GM23338 (cell line): ENCODE data around the gene APH1A. TPM values are rescaled to one million over a fixed set of nuclear protein-coding genes. Genes with fewer than 3 reads are reported as not detected.

Source experiments
- ATAC-seq: fragments of 200-7000 bp; cut with Tn5 transposase; 3 replicates; pipeline ENCODE4 v1.9.1; 2020
- DNase-seq: peaks from one replicate; pipeline ENCODE4 v3.0.0-alpha.2; 2015; ENCODE audit warnings: low spot score
- H2AFZ ChIP-seq: fragments of 200-600 bp; sonication (generic); 2 replicates; pipeline ENCODE4 v1.8.0; 2016; ENCODE audit warnings: antibody characterized with exemption, mild to moderate bottlenecking, moderate library complexity
- H3F3A ChIP-seq: fragments of 200-600 bp; sonication (generic); replicated peaks from 2 replicates; pipeline ENCODE4 v1.8.0; 2017; ENCODE audit warnings: antibody characterized with exemption, mixed run types, low read depth
- H3K27ac ChIP-seq: fragments of 200-600 bp; sonication (generic); 2 replicates; pipeline ENCODE4 v1.6.1; 2016; ENCODE audit warnings: low read depth
- H3K27me3 ChIP-seq: fragments of 200-600 bp; sonication (generic); 2 replicates; pipeline ENCODE4 v1.8.0; 2016; ENCODE audit warnings: mild to moderate bottlenecking, mixed run types, moderate library complexity; ENCODE audit not compliant: insufficient read depth
- H3K36me3 ChIP-seq: fragments of 200-600 bp; sonication (generic); 2 replicates; pipeline ENCODE4 v1.8.0; 2016; ENCODE audit warnings: mild to moderate bottlenecking; ENCODE audit not compliant: insufficient read depth
- H3K4me1 ChIP-seq: fragments of 200-600 bp; sonication (generic); 2 replicates; pipeline ENCODE4 v1.8.0; 2016; ENCODE audit warnings: mild to moderate bottlenecking, moderate library complexity; ENCODE audit not compliant: insufficient read depth
- H3K4me2 ChIP-seq: fragments of 200-600 bp; sonication (generic); 2 replicates; pipeline ENCODE4 v1.7.1; 2017; ENCODE audit warnings: mixed run types
- H3K4me3 ChIP-seq: fragments of 200-600 bp; sonication (generic); 2 replicates; pipeline ENCODE4 v1.6.1; 2016; ENCODE audit warnings: mixed run types
- H3K79me2 ChIP-seq: fragments of 200-600 bp; sonication (generic); replicated peaks from 2 replicates; pipeline ENCODE4 v1.8.0; 2017; ENCODE audit warnings: mild to moderate bottlenecking; ENCODE audit not compliant: insufficient read depth
- H3K9me2 ChIP-seq: fragments of 200-600 bp; sonication (generic); 2 replicates; pipeline ENCODE4 v1.8.0; 2017; ENCODE audit not compliant: insufficient read depth
- H4K20me1 ChIP-seq: fragments of 200-600 bp; sonication (generic); replicated peaks from 2 replicates; pipeline ENCODE4 v1.8.0; 2017; ENCODE audit warnings: mild to moderate bottlenecking; ENCODE audit not compliant: insufficient read depth
- H3K27ac Mint-ChIP-seq: 2 replicates; pipeline ENCODE4 v1.8.0; 2020; ENCODE audit warnings: inconsistent platforms, mild to moderate bottlenecking, moderate library complexity, mixed read lengths
- H3K27me3 Mint-ChIP-seq: 3 replicates; pipeline ENCODE4 v1.8.0; 2022; ENCODE audit warnings: low read depth, mild to moderate bottlenecking, moderate library complexity, mixed read lengths, inconsistent platforms; ENCODE audit not compliant: insufficient read depth, poor library complexity
- H3K36me3 Mint-ChIP-seq: 3 replicates; pipeline ENCODE4 v1.8.0; 2021; ENCODE audit warnings: low read depth, mild to moderate bottlenecking, inconsistent platforms, moderate library complexity, mixed read lengths
- H3K4me1 Mint-ChIP-seq: 3 replicates; pipeline ENCODE4 v1.8.0; 2020; ENCODE audit warnings: mild to moderate bottlenecking, inconsistent platforms, mixed read lengths
- H3K4me3 Mint-ChIP-seq: 3 replicates; pipeline ENCODE4 v1.8.0; 2021; ENCODE audit warnings: moderate library complexity, mild to moderate bottlenecking, inconsistent platforms, mixed read lengths
- H3K9me3 Mint-ChIP-seq: 3 replicates; pipeline ENCODE4 v1.8.0; 2020; ENCODE audit warnings: moderate library complexity, mild to moderate bottlenecking, inconsistent platforms, mixed read lengths
- CREB1 ChIP-seq: fragments of 250-450 bp; sonication (Bioruptor Pico); IDR thresholded peaks from 2 replicates; pipeline ENCODE4 v1.5.0; 2020; ENCODE audit warnings: low read depth, mild to moderate bottlenecking, moderate library complexity
- EZH2phosphoT487 ChIP-seq: fragments of 200-600 bp; sonication (generic); IDR thresholded peaks from one replicate; pipeline ENCODE4 v1.8.1; 2018; ENCODE audit warnings: antibody characterized with exemption; ENCODE audit not compliant: unreplicated experiment
- JUNB ChIP-seq: IDR thresholded peaks from one replicate; pipeline ENCODE4 v1.6.1; 2016; ENCODE audit warnings: antibody characterized with exemption; ENCODE audit not compliant: unreplicated experiment
- NANOG ChIP-seq: IDR thresholded peaks from 2 replicates; pipeline ENCODE4 v1.6.1; 2016; ENCODE audit warnings: antibody characterized with exemption, borderline replicate concordance
- POLR2AphosphoS5 ChIP-seq: IDR thresholded peaks from 2 replicates; pipeline ENCODE4 v1.6.1; 2016; ENCODE audit warnings: antibody characterized with exemption, low read depth
- polyA plus RNA-seq: library from polyadenylated mRNA; unstranded; fragments of >200 nt; fragmentation: Nextera tagmentation; extraction: Ambion mirVana; gene quantifications from 2 replicates; pipeline ENCODE4 v1.2.1, GENCODE V29; 2016
- total RNA-seq: library from RNA; depleted of rRNA; stranded (reverse); fragments of >200 nt; shearing (Covaris generic); gene quantifications from 2 replicates; pipeline ENCODE4 v1.2.3, GENCODE V29; 2014
- TF ChIP-seq, protein P1 (sequence below): fragments of 250-450 bp; sonication (Bioruptor Pico); IDR thresholded peaks from 2 replicates; pipeline ENCODE4 v1.5.0; 2020; ENCODE audit warnings: mild to moderate bottlenecking, moderate library complexity
- TF ChIP-seq, protein P2 (sequence below): IDR thresholded peaks from 2 replicates; pipeline ENCODE4 v1.6.1; 2016; ENCODE audit warnings: antibody characterized with exemption
- TF ChIP-seq, protein P3 (sequence below): IDR thresholded peaks from one replicate; pipeline ENCODE4 v1.6.1; 2018; ENCODE audit warnings: antibody characterized with exemption; ENCODE audit not compliant: unreplicated experiment

The APH1A gene
- total and polyA plus RNA-seq, 2 experiments from 2014 or later = 17.7 to 82.7 TPM

DNA sequence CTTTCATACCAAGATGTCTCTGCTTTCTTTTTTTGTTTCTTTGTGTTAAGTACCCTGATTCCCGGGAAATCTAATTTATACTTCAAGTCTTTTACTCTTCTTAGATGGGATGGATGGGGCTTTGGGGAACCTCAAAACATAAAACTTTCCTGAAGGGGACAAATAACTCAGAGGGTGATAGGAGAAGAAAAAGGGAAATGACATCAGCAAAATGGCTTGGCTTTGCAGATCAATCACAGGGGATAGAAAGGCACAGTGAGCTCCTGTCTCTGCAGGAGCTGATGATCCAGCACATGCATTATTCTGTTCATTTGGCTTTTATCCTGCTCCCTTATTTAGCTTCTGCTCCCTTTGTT, 12.6 kb downstream of the APH1A start:
- no peaks in the 10 kb centered on the region for H3K9me2 ChIP-seq
- Mint-ChIP-seq H3K4me1 (peaks cover 36% of the 10 kb centered on the region), H3K4me3 (peak overlapping the region; percentile 91), H3K27ac (peak overlapping the region; percentile 98), H3K36me3 (peaks cover 8% of the 10 kb centered on the region; the same call in 2 of the 3 replicates), H3K9me3 (peaks cover 2% of the 10 kb centered on the region; the same call in 2 of the 3 replicates), H3K27me3 (peaks cover 7% of the 10 kb centered on the region)
- DNase-seq (no peak), ATAC-seq (no peak)
- peaks cover 24% of the 10 kb centered on the region; the same call in 1 of the 2 replicates for H3F3A ChIP-seq
- H3K4me1 ChIP-seq = peaks cover 21% of the 10 kb centered on the region
- no peak for TF ChIP-seq JUNB
- TF ChIP-seq CREB1 (CRISPR knock-in tag) = 0 out of 2 replicates have a peak, but pooled peaks have one; percentile 8
- TF ChIP-seq, protein P1, sequence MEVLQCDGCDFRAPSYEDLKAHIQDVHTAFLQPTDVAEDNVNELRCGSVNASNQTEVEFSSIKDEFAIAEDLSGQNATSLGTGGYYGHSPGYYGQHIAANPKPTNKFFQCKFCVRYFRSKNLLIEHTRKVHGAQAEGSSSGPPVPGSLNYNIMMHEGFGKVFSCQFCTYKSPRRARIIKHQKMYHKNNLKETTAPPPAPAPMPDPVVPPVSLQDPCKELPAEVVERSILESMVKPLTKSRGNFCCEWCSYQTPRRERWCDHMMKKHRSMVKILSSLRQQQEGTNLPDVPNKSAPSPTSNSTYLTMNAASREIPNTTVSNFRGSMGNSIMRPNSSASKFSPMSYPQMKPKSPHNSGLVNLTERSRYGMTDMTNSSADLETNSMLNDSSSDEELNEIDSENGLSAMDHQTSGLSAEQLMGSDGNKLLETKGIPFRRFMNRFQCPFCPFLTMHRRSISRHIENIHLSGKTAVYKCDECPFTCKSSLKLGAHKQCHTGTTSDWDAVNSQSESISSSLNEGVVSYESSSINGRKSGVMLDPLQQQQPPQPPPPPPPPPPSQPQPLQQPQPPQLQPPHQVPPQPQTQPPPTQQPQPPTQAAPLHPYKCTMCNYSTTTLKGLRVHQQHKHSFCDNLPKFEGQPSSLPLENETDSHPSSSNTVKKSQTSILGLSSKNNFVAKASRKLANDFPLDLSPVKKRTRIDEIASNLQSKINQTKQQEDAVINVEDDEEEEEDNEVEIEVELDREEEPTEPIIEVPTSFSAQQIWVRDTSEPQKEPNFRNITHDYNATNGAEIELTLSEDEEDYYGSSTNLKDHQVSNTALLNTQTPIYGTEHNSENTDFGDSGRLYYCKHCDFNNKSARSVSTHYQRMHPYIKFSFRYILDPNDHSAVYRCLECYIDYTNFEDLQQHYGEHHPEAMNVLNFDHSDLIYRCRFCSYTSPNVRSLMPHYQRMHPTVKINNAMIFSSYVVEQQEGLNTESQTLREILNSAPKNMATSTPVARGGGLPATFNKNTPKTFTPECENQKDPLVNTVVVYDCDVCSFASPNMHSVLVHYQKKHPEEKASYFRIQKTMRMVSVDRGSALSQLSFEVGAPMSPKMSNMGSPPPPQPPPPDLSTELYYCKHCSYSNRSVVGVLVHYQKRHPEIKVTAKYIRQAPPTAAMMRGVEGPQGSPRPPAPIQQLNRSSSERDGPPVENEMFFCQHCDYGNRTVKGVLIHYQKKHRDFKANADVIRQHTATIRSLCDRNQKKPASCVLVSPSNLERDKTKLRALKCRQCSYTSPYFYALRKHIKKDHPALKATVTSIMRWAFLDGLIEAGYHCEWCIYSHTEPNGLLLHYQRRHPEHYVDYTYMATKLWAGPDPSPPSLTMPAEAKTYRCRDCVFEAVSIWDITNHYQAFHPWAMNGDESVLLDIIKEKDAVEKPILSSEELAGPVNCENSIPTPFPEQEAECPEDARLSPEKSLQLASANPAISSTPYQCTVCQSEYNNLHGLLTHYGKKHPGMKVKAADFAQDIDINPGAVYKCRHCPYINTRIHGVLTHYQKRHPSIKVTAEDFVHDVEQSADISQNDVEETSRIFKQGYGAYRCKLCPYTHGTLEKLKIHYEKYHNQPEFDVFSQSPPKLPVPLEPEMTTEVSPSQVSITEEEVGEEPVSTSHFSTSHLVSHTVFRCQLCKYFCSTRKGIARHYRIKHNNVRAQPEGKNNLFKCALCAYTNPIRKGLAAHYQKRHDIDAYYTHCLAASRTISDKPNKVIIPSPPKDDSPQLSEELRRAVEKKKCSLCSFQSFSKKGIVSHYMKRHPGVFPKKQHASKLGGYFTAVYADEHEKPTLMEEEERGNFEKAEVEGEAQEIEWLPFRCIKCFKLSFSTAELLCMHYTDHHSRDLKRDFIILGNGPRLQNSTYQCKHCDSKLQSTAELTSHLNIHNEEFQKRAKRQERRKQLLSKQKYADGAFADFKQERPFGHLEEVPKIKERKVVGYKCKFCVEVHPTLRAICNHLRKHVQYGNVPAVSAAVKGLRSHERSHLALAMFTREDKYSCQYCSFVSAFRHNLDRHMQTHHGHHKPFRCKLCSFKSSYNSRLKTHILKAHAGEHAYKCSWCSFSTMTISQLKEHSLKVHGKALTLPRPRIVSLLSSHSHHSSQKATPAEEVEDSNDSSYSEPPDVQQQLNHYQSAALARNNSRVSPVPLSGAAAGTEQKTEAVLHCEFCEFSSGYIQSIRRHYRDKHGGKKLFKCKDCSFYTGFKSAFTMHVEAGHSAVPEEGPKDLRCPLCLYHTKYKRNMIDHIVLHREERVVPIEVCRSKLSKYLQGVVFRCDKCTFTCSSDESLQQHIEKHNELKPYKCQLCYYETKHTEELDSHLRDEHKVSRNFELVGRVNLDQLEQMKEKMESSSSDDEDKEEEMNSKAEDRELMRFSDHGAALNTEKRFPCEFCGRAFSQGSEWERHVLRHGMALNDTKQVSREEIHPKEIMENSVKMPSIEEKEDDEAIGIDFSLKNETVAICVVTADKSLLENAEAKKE = 0 out of 2 replicates have a peak, but pooled peaks have one; percentile 2
- peak overlapping the region; percentile 89 for H3K27ac ChIP-seq
- peaks cover 3% of the 10 kb centered on the region; the same call in 1 of the 2 replicates for H3K36me3 ChIP-seq
- H3K27me3 ChIP-seq = no peaks in the 10 kb centered on the region
- peak overlapping the region; percentile 95 for H3K4me2 ChIP-seq
- H4K20me1 ChIP-seq = no peaks in the 10 kb centered on the region
- peaks cover 22% of the 10 kb centered on the region for H3K79me2 ChIP-seq
- peak overlapping the region; percentile 88 for H3K4me3 ChIP-seq
- H2AFZ ChIP-seq = no peak overlapping the region

DNA sequence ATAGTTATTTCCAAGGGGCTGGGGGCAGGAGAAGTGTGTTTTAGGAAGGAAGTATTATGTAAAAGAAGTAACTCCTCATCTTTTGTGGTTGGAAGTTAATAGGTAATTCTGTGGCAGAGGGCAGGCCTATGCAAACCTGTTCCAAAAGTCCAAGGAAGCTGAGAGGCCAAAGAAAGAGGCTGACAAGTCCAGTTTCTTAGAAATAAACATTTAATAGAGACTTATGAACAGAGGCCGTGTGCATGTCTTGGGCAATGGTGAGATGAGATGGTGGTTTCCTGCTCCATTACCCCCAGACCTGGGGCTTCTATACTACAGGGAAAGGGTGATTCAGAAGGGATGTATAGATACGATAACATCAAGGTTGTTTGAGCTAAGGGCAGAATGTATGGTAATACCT, 18.9 kb downstream of the APH1A start:
- Mint-ChIP-seq H3K27me3 (peaks cover 3% of the 10 kb centered on the region), H3K9me3 (no peaks in the 10 kb centered on the region), H3K4me1 (no peaks in the 10 kb centered on the region), H3K4me3 (no peak overlapping the region), H3K36me3 (no peaks in the 10 kb centered on the region), H3K27ac (no peak overlapping the region)
- Histone ChIP-seq H3K27ac (no peak overlapping the region), H3K4me2 (no peak overlapping the region), H2AFZ (no peak overlapping the region), H3K4me1 (no peaks in the 10 kb centered on the region), H3K36me3 (no peaks in the 10 kb centered on the region), H3K4me3 (no peak overlapping the region), H3K27me3 (no peaks in the 10 kb centered on the region), H3F3A (no peaks in the 10 kb centered on the region), H3K79me2 (no peaks in the 10 kb centered on the region), H4K20me1 (no peaks in the 10 kb centered on the region), H3K9me2 (no peaks in the 10 kb centered on the region)
- ATAC-seq = no peak
- DNase-seq = no peak
- TF ChIP-seq, protein P2, sequence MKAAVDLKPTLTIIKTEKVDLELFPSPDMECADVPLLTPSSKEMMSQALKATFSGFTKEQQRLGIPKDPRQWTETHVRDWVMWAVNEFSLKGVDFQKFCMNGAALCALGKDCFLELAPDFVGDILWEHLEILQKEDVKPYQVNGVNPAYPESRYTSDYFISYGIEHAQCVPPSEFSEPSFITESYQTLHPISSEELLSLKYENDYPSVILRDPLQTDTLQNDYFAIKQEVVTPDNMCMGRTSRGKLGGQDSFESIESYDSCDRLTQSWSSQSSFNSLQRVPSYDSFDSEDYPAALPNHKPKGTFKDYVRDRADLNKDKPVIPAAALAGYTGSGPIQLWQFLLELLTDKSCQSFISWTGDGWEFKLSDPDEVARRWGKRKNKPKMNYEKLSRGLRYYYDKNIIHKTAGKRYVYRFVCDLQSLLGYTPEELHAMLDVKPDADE = no peak
- TF ChIP-seq JUNB = no peak
- TF ChIP-seq NANOG = no peak
- TF ChIP-seq CREB1 (CRISPR knock-in tag) = no peak
- TF ChIP-seq, protein P3, sequence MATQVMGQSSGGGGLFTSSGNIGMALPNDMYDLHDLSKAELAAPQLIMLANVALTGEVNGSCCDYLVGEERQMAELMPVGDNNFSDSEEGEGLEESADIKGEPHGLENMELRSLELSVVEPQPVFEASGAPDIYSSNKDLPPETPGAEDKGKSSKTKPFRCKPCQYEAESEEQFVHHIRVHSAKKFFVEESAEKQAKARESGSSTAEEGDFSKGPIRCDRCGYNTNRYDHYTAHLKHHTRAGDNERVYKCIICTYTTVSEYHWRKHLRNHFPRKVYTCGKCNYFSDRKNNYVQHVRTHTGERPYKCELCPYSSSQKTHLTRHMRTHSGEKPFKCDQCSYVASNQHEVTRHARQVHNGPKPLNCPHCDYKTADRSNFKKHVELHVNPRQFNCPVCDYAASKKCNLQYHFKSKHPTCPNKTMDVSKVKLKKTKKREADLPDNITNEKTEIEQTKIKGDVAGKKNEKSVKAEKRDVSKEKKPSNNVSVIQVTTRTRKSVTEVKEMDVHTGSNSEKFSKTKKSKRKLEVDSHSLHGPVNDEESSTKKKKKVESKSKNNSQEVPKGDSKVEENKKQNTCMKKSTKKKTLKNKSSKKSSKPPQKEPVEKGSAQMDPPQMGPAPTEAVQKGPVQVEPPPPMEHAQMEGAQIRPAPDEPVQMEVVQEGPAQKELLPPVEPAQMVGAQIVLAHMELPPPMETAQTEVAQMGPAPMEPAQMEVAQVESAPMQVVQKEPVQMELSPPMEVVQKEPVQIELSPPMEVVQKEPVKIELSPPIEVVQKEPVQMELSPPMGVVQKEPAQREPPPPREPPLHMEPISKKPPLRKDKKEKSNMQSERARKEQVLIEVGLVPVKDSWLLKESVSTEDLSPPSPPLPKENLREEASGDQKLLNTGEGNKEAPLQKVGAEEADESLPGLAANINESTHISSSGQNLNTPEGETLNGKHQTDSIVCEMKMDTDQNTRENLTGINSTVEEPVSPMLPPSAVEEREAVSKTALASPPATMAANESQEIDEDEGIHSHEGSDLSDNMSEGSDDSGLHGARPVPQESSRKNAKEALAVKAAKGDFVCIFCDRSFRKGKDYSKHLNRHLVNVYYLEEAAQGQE = no peak
- TF ChIP-seq POLR2AphosphoS5 = no peak
- no peak for TF ChIP-seq EZH2phosphoT487
